GM19043 (cell line): Measurements from ENCODE around the gene VPS8.
A peak's percentile ranks its signal among the peaks of the same experiment; 100 is the strongest.
"Not testable (repeated sequence)": the region's sequence is repeated elsewhere in the genome, so short reads cannot be mapped to it uniquely, and the experiment has no call there.

Experiments used
- ATAC-seq: cut with Tn5 transposase; IDR thresholded peaks from one replicate; pipeline ENCODE4 v1.9.1; 2021; ENCODE audit warnings: low read depth; ENCODE audit not compliant: unreplicated experiment

The VPS8 gene

DNA sequence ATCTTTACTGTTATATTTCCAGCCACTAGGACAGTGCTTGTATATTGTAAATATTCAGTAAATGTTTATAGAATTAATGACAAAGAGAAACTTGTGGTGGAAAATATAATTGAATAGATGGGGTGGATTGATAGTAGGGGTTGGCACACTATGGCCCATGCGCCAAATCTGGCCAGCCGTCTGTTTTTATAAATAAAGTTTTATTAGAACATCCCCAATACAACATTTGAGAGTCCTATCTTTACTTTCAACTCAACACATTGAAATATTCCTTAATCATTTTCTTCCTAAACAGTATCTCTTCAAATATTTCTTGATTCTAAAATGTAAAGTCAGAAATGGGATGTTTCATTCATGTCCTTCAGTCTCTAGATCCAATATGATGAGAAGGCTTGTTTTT is 45.1 kb downstream of the VPS8 start:
- no peak for ATAC-seq

DNA sequence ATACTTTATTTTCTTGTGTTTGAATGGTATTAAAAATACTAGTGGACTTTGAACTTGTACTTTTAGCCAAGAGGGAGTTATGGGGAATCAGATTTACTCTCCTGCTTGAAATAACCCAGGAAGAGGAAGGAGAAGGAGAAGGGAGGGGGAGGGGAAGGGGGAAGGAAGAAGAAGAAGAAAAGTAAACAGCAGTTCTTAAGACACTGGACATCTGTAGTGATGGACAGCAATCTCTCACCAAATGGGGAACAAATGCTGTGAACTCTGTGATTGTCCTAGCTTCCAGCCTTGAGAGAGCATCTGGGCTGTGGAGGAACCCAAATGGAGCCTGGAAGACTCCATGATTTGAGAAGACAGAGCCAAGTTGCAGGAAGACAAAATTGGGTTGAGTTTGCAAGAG is 52.0 kb downstream of the VPS8 start:
- no peak for ATAC-seq

DNA sequence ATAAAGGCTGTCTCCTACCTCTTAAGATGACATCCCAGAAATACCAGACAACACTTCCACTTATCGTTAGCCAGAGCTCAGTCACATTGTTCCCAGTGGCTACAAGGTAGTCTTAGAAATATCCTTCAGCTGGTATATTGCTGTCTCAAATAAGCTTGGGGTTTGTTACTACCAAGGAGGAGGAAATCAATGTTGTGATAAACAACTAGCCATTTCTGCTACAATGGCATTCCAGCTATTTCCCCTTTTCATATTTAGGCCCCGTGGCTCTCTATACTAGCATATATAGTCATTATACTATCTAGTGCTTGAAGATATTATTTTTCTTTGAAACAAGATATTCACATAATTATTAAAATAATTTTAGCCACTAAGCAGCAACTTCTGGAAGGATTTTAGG is 56.5 kb downstream of the VPS8 start:
- ATAC-seq = no peak

DNA sequence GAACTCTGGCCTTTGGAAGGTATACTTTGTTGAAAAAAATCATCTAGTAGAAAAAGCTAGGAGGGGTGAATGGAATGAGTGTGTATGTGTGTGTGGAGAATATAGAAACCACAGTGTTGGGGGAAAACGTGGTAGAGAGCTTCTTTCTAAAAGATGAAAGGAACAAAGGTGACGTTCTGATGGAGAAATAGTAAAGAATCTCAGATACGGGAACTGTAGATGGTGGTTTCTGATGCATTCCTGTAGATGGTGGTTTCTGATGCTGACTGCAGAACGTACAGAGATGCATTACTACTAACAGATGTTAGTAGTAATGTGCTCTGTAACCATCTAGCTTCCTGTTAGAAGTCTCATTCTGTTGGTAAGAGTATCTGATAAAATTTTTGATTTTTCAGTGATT is 60.2 kb downstream of the VPS8 start:
- no peak for ATAC-seq

DNA sequence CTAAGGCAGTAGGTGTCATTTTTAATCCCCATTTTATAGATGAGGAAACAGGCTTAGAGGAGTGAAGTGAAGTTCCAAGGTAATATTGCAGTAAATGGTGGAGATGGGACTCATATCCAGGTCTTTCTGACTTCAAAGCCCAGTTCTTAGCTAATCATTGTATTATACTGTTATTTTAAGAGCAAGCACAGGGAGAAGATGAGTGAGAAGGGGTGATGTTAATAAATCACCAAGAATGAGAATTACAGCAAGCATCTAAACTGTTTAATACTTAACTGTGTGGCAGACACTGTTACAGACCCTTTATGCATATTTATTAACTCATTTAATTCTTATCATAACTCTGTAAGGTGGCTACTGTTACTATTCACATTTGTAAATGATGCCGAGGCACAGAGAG is 61.2 kb downstream of the VPS8 start:
- no peak for ATAC-seq

DNA sequence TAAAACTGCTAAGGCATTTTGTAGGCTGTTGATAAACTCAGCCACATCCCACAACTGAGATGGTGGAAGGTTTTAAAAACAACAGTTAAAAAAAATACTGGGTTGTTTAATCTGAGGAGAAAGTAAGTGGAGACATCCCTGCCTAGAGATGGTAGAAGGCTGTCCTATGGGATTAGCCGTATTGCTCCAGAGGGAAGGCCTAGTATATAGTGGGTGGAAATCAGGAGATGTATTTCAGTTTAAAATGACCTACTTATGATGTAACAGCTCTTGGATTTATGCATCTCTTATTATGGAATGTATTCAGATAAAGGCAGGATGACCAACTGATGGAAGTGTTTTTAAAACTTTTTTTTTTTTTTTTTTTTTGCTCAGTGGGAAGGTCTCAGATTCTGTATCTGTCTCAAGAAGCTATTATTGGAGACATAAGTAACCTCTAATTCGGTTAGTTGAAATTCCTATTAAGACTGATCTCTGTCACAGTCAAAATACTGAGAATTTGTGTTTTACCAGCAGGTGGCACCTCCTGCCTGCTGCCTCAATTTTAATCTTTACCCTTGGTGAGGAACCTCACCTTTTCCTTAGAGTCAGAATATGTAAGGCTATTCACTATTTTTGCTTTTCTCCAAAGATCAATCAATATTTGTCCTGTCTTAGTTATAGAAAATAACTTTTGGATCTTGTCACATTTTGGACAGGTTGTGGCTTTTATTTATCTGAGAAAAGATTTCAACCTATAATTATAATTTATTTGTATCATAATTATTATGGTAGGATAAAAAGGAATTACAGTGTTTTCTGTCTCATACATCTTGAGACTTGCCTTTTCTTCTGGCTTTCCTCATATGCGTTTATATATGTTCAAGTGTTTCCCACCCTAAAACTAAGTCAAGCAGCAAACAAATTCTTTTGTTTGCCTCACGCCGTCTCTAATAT is 63.0 kb downstream of the VPS8 start:
- no peak for ATAC-seq

DNA sequence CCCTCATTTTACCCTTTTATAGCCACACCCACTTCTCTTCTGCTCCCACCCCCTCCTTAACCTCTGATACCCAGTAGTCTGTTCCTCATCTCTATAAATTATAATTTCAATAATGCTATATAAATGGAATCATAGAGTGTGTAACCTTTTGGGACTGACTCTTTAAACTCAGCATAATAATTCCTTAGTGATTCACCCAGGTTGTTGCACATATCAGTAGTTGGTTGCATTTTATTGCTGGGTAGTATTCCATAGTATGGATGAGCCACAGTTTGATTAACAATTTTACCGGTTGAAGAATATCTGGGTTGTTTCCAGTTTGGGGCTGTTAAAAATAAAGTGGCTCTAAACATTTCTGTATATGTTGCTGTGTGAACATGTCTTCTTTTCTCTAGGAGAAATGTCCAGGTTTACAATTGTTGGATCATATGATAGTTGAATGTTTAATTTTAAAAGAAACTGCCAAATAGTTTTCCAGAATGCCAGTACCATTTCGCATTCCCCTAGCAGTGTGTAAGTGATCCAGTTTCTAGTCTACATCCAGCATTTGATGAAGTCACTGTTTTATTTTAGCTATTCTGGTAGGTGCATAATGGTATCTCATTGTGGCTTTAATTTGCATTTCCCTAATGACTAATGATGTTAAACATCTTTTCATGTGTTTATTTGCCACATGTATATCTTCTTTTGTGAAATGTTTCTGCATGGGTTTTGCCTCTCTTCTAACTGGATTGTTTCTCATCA is 68.5 kb downstream of the VPS8 start:
- ATAC-seq = no peak

DNA sequence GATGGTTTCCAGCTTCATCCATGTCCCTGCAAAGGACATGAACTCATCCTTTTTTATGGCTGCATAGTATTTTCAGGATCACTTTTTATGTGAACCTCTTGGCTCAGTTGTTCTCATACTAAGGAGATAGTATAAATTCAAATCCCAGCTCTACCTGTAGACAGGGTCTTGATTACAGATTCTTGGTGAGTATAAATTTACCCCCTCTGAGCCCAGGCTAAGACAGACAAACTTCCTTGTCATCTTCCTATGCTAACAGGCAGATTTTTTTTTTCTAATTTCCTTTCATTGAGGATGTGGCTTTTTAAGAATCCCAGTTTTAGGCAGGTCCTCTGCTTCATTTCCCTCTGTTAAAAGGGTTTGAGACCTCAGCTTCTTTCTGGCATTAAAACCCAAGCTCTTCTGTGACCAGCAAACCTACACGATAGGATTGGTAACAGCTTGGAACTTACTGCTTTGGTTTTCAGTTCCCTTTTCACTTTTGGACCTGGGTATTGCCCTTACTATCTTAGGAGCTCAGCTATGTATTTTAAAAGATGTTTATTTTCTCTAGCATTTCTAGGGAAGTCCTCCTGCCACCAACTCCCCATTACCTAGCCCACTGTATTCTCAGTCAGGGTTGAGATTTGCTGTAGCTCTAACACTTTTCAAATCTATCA is 72.5 kb downstream of the VPS8 start:
- peak; percentile 96 for ATAC-seq

DNA sequence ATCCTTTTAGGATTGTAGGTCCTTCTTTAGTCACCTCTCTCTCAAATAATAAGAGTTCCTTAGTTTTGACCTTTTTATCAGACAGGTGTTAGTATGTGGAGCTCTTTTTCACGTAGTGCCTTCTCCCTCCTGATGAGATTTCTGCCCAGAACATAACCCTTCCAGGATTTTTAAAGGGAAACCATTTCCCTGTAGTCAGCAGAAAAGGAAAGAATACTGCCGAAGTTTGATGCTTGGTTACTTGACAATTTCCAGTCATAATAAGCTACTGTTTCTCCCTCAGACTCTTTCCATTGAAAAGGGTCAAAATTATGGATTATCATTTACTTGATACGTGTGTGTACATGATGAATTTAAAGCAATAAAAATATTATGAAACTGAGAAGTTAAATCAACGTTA is 73.1 kb downstream of the VPS8 start:
- no peak for ATAC-seq

DNA sequence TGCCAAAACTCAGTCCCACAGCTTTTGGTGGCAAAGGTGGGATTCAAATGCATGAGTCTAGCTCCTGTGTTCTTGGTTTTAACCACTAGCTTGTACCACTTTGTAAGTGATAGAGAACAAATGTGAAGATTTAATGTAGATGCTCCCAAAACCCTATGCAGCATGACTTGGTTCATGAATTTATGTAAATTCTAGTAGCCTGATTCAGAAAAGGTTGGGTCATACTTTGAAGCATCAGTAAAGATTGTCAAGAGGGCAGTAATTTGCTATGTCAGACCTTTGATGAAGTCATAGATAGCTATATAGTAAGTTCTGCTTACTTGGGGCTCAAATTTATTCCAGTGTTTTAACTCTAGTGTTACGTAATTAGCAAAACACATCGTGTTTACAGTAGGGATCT is 75.6 kb downstream of the VPS8 start:
- ATAC-seq = no peak

DNA sequence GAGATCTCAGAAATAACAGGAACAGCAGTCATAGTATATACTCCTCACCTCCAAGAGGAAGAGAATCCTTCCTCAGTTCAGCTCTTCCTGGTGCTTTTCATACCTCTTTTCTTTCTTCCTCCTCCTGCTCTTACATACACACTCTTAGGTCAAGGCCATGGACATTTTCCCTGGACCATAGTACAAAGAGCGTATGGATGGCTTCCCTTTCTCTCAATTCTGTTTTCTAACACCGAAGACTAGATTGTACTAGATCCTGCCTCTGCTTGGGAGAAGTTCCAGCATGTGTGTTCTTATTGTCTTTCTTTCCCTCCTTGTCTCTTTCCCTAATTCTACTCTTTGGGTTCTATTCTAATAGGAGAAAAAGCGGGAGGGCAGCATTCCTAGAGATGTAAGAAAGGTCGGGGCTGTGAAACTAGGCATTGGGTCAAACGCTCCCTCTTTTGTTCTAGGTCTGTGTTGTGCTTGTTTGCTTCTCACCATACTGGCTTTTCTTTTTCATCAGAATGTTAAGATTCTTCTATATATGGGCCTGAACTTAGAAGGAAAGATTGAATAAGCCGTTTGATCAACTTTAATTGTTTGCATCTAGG is 77.4 kb downstream of the VPS8 start:
- no peak for ATAC-seq

DNA sequence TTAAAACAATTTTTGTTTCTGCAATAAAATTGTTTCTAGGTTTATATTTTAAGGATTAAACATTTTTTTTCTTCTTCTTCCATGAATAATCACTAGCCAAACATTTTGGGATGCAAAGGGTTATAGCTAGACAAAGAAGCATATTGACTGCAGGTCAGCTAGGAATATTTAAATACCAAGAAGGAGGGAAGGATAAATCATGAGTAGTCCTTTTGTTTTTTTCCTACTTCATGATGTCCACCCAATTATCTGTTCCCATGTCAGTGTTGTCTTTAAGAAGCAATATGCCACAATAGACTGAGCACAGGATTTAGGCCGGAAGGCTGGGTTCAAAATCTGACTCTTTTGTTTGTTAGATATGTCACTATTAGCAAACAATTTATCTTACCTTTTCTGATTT is 82.1 kb downstream of the VPS8 start:
- ATAC-seq = no peak

DNA sequence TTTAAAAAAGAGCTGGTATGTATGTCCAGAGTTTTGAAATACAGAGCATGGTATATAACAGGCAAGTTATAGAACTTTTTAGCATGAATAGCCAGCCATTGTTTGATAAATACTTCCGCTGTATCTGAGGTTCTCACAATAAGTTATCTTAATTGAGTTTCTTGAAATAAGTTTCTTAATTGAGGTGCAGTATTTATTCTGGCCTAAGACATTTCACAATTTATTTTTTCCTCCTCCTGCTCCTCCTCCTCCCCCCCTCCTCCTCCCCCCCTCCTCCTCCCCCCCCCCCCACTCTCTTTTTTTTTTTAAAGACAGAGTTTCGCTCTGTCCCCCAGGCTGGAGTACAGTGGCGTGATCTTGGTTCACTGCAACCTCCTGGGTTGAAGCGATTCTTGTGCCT is 83.4 kb downstream of the VPS8 start:
- no peak for ATAC-seq

DNA sequence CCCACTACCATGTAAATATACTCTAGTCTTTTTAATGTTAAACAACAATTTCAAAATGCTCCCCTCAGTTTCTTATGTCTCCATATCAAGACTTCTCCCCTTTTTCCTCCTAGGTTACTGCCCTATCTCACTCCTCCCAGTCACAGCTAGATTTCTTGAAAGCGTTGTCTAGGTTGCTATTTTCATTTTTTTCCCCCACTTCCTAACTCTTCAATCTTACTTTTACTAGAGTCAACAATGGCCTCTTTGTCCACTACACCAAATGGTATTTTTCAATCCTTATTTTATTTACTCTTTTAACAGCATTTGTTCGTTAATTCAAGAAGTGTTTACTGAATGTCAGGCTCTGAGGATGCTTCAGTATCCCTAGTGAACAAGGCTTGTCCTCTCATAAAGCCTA is 84.4 kb downstream of the VPS8 start:
- no peak for ATAC-seq

DNA sequence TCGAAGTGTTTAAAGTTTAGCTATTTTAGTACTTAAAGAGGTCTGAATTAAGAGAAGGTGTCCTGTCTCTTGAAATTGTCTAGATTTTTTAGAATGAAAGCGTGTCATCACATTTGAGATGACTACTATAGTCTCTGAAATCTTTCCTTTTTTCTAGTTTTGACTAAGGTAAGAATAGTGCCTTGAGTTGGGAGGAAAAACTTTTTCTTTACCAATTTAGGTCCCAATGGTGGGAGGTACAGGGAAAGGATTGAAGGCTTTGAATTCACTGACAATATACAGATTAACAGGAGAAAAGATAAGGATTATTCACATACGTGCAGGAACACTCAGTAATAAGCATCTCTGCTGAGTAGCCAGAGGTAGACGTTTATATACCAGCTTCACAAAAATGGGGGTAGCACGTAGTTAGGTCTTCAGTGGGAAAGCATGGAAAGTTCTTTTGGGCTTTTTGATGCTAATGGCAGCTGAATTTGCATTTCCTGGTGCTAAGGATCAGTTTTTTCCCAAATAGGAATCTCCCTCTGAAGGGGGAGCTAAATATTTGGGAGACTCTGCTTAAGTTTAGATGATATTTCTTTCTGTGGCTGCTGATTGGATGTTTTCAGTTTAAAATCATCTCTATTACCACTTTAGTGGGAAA is 88.1 kb downstream of the VPS8 start:
- no peak for ATAC-seq

DNA sequence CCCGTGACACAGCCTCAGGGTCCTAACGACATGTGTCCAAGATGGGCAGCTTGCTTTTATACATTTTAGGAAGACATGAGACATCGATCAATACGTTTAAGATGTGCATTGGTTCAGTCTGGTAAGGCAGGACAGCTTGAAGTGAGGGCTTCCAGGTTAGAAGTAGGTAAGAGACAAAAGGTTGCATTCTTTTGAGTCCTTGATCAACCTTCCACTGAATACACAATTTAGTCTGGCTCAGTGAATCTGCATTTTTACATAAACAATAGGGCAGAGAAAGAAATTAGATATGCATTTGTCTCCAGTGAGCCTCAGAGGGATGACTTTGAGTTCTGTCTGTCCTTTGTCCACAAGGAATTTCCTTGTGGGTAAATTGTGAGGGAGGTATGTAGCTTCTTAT is 95.1 kb downstream of the VPS8 start:
- not testable (repeated sequence) for ATAC-seq

DNA sequence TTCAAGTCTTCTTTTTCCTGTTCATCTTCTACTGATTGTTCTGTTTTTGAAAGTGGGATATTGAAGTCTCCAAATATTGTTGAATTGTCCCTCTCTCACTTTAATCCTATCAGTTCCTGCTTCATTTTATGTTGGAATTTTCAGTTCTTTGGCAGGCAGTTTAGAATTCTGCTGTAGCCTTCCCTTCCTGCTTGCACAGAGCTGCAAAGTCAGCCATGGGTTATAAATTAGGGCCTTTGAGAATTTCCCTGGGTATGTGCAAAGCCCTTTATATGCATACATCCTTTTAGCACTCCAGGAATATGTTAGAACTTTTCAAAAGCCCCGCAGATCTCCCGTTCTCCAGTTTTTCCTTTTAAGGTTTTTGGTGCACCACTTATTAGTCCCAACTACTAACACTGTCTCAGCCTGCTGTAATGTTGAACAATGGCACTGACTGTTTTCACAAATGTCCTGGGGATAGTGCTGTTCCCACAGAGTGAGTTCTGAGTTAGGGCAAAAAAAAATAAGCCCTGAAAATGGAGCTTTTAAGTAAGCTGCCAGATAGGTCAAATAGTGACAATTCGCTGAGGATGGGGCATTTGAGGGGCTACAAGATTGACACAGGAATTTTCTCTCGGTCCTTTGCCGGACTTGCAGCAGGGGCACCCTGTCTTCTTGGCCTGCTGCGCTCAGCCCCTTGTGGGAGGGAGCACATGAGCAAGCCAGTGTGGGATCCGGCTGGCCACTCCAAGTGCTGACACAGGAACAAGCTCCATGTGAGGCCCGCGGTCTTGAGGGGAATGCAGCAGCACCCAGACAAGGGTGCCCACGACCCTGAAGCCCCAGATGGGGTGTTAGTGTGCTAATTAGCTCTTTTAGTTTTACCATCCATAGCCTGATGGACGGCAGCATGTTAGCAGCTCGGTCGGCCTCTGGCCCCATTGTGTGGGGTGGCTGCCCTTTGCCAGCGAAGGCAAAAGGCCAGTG is 96.0 kb downstream of the VPS8 start:
- no peak for ATAC-seq

DNA sequence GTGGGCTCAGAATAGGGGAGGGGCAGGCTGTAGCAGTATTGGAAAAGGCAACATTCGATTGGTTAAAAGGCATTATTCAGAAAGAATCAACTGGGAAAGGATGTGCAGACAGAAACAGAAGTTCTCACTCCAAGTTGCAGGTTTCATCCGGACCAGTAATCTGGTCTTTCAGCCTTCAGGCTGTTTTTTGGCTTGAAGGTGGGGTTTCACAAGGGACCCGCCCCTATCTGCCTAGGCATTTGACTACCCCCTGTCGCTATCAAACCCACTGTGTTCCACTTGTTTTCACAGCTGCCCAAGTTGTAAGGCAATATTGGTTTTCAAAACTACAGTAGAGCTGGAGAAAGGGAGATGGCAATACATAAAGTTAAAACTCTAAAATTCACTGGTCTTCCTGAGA is 96.9 kb downstream of the VPS8 start:
- no peak for ATAC-seq

DNA sequence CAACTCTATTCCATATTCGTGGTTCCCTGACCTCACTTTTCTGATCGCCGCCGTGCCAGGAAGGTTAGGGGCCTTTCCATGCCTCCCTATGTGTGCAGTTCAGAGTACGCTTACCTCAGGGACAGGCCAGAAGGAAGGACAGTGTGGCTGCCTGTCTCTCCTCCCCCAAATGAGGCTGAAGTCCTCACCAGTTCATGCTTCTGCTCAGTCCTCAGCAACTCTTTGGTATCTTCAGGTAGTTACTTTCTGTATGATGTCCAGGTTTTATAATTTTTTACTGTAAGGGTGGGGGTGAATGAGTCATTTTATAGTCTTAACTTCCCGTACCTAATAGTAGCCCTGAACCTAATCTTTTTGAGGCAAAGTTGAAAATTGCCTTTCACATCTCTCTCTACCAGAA is 98.7 kb downstream of the VPS8 start:
- no peak for ATAC-seq
